K562 (cell line): ENCODE results near the gene AKAP6. TPM values are rescaled to one million over a fixed set of nuclear protein-coding genes. Genes with fewer than 3 reads are reported as not detected.

Source experiments
- ATAC-seq: fragments of 200-7000 bp; cut with Tn5 transposase; 3 replicates; pipeline ENCODE4 v1.9.1; 2020; ENCODE audit warnings: moderate library complexity
- BruUV-seq: library from RNA; stranded (reverse); fragments of 400-500 nt; replicated peaks from 2 replicates; lab custom pipeline; 2021; lab: Mats Ljungman, UMichigan
- CTCF ChIA-PET: fragments of 300-600 bp; formaldehyde crosslinking; extraction: SDS; loops from one replicate; lab custom pipeline; 2021; ENCODE audit warnings: low intra/inter-chr PET ratio; lab: Yijun Ruan, JAX
- POLR2A ChIA-PET: fragments of 300-600, 350-650 bp; sonication (Branson Sonifier 250); formaldehyde crosslinking; extraction: SDS; loops from one replicate; lab custom pipeline; 2021; ENCODE audit warnings: antibody characterized with exemption, inconsistent platforms; lab: Yijun Ruan, JAX
- DNase-seq, 4 experiments: peaks; one replicate each; pipeline versions ENCODE4 v3.0.0 to v3.0.0-alpha.2; 2011 to 2018; ENCODE audit warnings: low spot score in 3 of 4, mixed read lengths in 3 of 4; ENCODE audit errors: extremely low read depth in 1 of 4
- FAIRE-seq: peaks from 2 replicates; lab custom pipeline; 2011; peaks lifted over from hg19 to GRCh38; lab: Jason Lieb, UNC
- H2AFZ ChIP-seq: 2 replicates; pipeline ENCODE4 v1.6.0; 2011; ENCODE audit warnings: low read depth, low read length, control low read depth, inconsistent platforms
- H3K27ac ChIP-seq: fragments of 200-600 bp; 3 replicates; pipeline ENCODE4 v1.8.0; 2011; ENCODE audit warnings: low read depth, mild to moderate bottlenecking, control low read depth, inconsistent platforms, low read length, moderate library complexity, mixed read lengths; ENCODE audit errors: extremely low read depth
- H3K27me3 ChIP-seq, 2 experiments: fragments of 300-600 bp in 1 of 2; 2 replicates in 1 of 2; 3 replicates in 1 of 2; pipeline versions ENCODE4 v1.6.0 to v1.8.0; 2011; ENCODE audit warnings: inconsistent platforms in 2 of 2, low read length in 2 of 2, mild to moderate bottlenecking in 1 of 2, mixed read lengths in 1 of 2, moderate library complexity in 1 of 2; ENCODE audit not compliant: control insufficient read depth in 2 of 2, insufficient read depth in 2 of 2
- H3K36me3 ChIP-seq: fragments of 300-600 bp; 3 replicates; pipeline ENCODE4 v1.8.0; 2011; ENCODE audit warnings: mild to moderate bottlenecking, low read length, inconsistent platforms; ENCODE audit not compliant: control insufficient read depth, insufficient read depth
- H3K4me1 ChIP-seq, 2 experiments: fragments of 200-600 bp in 1 of 2; replicated peaks in 1 of 2; 2 replicates in 1 of 2; 3 replicates in 1 of 2; pipeline versions ENCODE4 v1.5.1 to v1.8.0; 2011; ENCODE audit warnings: inconsistent platforms in 2 of 2, low read length in 2 of 2, mild to moderate bottlenecking in 1 of 2, mixed read lengths in 1 of 2, moderate library complexity in 1 of 2; ENCODE audit not compliant: control insufficient read depth in 2 of 2, insufficient read depth in 2 of 2
- H3K4me2 ChIP-seq: 2 replicates; pipeline ENCODE4 v1.6.1; 2011; ENCODE audit warnings: low read length, control low read depth, inconsistent platforms, mixed read lengths; ENCODE audit not compliant: insufficient read depth
- H3K4me3 ChIP-seq: fragments of 200-600 bp; sonication (generic), shearing (Covaris generic); 2 replicates; pipeline ENCODE4 v1.5.1; 2016; ENCODE audit warnings: control low read depth, inconsistent platforms
- H3K79me2 ChIP-seq: fragments of 200-600 bp; 3 replicates; pipeline ENCODE4 v1.8.0; 2011; ENCODE audit warnings: low read length, inconsistent platforms; ENCODE audit not compliant: control insufficient read depth, insufficient read depth
- H3K9ac ChIP-seq, 2 experiments: 2 replicates each; pipeline versions ENCODE4 v1.6.0 to v1.6.1; 2011; ENCODE audit warnings: low read depth in 2 of 2, low read length in 2 of 2, control low read depth in 1 of 2, inconsistent platforms in 1 of 2, mild to moderate bottlenecking in 1 of 2, mixed read lengths in 1 of 2; ENCODE audit not compliant: insufficient read depth in 1 of 2
- H3K9me1 ChIP-seq: one replicate; pipeline ENCODE4 v1.6.0; 2011; ENCODE audit warnings: inconsistent platforms, mild to moderate bottlenecking, low read length, moderate library complexity; ENCODE audit not compliant: control insufficient read depth, insufficient read depth
- H3K9me3 ChIP-seq: replicated peaks from 2 replicates; pipeline ENCODE4 v1.5.1; 2011; ENCODE audit warnings: low read depth, low read length, inconsistent platforms; ENCODE audit not compliant: control insufficient read depth, insufficient read depth
- H4K20me1 ChIP-seq: replicated peaks from 2 replicates; pipeline ENCODE4 v1.6.1; 2011; ENCODE audit warnings: low read length, inconsistent platforms, mixed read lengths; ENCODE audit not compliant: control insufficient read depth, insufficient read depth
- SREBF1 ChIP-seq: fragments of 150-350 bp; IDR thresholded peaks from 2 replicates; pipeline ENCODE4 v1.6.1; 2014; ENCODE audit warnings: antibody characterized with exemption, low read depth, low read length, borderline replicate concordance
- SRF ChIP-seq, 2 experiments: fragments of 250-450, 450-650 bp in 1 of 2; sonication (Bioruptor Pico) in 1 of 2; sonication (generic) in 1 of 2; formaldehyde crosslinking; IDR thresholded peaks; 2 replicates each; pipeline versions ENCODE4 v1.5.0 to v1.5.1; 2020 to 2022; ENCODE audit warnings: mild to moderate bottlenecking in 1 of 2, missing genetic modification reagents in 1 of 2
- THRB ChIP-seq: fragments of 450-650 bp; formaldehyde crosslinking; conservative IDR thresholded peaks from 2 replicates; pipeline ENCODE4 v1.4.0; 2022; ENCODE audit warnings: mild to moderate bottlenecking, missing genetic modification characterization
- ZC3H4 ChIP-seq: sonication (generic); formaldehyde crosslinking; IDR thresholded peaks from 2 replicates; pipeline ENCODE4 v1.9.0; 2021; ENCODE audit warnings: missing genetic modification reagents, borderline replicate concordance
- ZNF764 ChIP-seq: fragments of 250-450 bp; sonication (Bioruptor Pico); IDR thresholded peaks from 2 replicates; pipeline ENCODE4 v1.4.0; 2020; ENCODE audit warnings: low read depth, mild to moderate bottlenecking, moderate library complexity
- WGBS: fragments of 100-300 bp; shearing (Covaris generic); methylation state at CpG from one replicate; pipeline ENCODE4 v1.1.6; 2016; ENCODE audit warnings: low coverage, mixed read lengths; ENCODE audit not compliant: insufficient coverage; ENCODE audit errors: missing lambda C conversion rate; 5-methylcytosine and 5-hydroxymethylcytosine counted together
- in situ Hi-C: fragments of 300-500 bp; cut with MboI; formaldehyde crosslinking; loops from 4 replicates; pipeline ENCODE4 v1.15.0; 2018; ENCODE audit warnings: inconsistent platforms, mixed read lengths
- intact Hi-C: fragments of 100-400 bp; cut with micrococcal nuclease; formaldehyde crosslinking; loops from 2 replicates; pipeline ENCODE4 v1.14.2; 2022
- polyA plus RNA-seq, 8 experiments: library from polyadenylated mRNA; depleted of rRNA in 4 of 8; stranded (reverse) in 5 of 8; unstranded in 3 of 8; fragments of >200 nt; fragmentation: Nextera tagmentation in 2 of 8; fragmentation: Illumina TruSeq in 1 of 8; extraction: Ambion mirVana in 2 of 8; extraction: Trizol in 1 of 8; gene quantifications; 2 replicates each; pipeline versions ENCODE4 v1.2.1 to v1.2.3, GENCODE V29; 2011 to 2014; ENCODE audit warnings: inconsistent platforms in 1 of 8, missing spikeins in 1 of 8
- total RNA-seq, 7 experiments: library from RNA; depleted of rRNA in 6 of 7; stranded (reverse); fragments of >200 nt in 6 of 7; fragmentation: Illumina TruSeq in 2 of 7; extraction: Trizol in 2 of 7; gene quantifications; 2 replicates each; pipeline versions ENCODE4 v1.2.1 to v1.2.3, GENCODE V29; 2011 to 2021; ENCODE audit warnings: low replicate concordance in 1 of 7

AKAP6 gene
- total and polyA plus RNA-seq, 9 of the 15 experiments (the other 6 are each of a cell fraction or from before 2014, with no cell fraction given), result 0.03 to 1.7 (median 0.48) TPM

GRCh38 chr14:32477396-32477795 lies 148.3 kb downstream of the AKAP6 start:
- ChIA-PET CTCF (no interaction called here), POLR2A (no interaction called here)
- Histone ChIP-seq H3K79me2 (no peaks in the 10 kb centered on the region), H3K4me1 (no peaks in the 10 kb centered on the region), H3K4me3 (no peak overlapping the region), H3K36me3 (no peaks in the 10 kb centered on the region), H4K20me1 (no peaks in the 10 kb centered on the region), H3K4me2 (no peak overlapping the region), H3K9ac (no peak overlapping the region), H2AFZ (no peak overlapping the region), H3K9me1 (no peaks in the 10 kb centered on the region), H3K27me3 (peaks cover 0 to 2% of the 10 kb centered on the region in 2 experiments; a peak in 2 of 5 replicates), H3K9me3 (no peaks in the 10 kb centered on the region), H3K27ac (no peak overlapping the region)
- in situ Hi-C loops, result no loop called here
- no peak for DNase-seq
- BruUV-seq, result no TSS peak
- 6% methylated on average over 3 of the region's 3 CpGs for WGBS
- intact Hi-C loops, result no loop called here
- no peak for FAIRE-seq
- TF ChIP-seq THRB (no peak), SRF (CRISPR knock-in tag; IDR thresholded peaks at IDR 0.05) (no peak), ZC3H4 (CRISPR knock-in tag) (no peak), ZNF764 (no peak), SREBF1 (no peak)
- no peak for ATAC-seq
